Measurements from ENCODE around the gene UNC13A. TPM values are rescaled to one million over a fixed set of nuclear protein-coding genes. Genes with fewer than 3 reads are reported as not detected.

UNC13A gene
- total RNA-seq, 4 donors from 2014 or later: 0.16 TPM; not detected in 3

DNA sequence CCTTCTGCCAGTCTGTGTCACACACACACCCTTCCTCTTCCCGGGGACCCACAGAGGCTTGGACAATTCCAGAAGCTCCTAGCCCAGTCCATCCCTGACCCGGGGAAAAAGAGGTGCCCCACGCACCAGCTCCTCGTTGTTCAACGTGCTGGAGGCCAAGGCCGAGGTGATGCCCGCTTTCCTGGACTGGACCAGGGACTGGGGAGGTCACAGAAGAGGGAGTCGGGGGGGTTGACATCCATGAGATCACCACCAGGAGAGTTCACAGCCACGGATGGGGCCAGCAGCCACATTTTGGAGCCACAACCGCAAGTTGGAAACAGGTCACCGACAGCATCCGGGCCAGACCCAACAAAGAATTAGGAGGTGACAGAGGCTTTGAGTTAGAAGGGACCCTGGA is 39.4 kb downstream of the UNC13A start:
- peaks cover 30% of the 10 kb centered on the region for H3K27me3 ChIP-seq
- H3K27ac ChIP-seq: no peak overlapping the region
- no peak for DNase-seq (ENCODE audit: low spot score in 2 of 2)
- no peaks in the 10 kb centered on the region for H3K36me3 ChIP-seq
- H3K4me3 ChIP-seq: no peak overlapping the region
- no peak for TF ChIP-seq EP300 (IDR thresholded peaks at IDR 0.05)
- 81% methylated on average over 12 of the region's 12 CpGs for WGBS
- no peaks in the 10 kb centered on the region for H3K9me3 ChIP-seq
- H3K4me1 ChIP-seq: no peaks in the 10 kb centered on the region

DNA sequence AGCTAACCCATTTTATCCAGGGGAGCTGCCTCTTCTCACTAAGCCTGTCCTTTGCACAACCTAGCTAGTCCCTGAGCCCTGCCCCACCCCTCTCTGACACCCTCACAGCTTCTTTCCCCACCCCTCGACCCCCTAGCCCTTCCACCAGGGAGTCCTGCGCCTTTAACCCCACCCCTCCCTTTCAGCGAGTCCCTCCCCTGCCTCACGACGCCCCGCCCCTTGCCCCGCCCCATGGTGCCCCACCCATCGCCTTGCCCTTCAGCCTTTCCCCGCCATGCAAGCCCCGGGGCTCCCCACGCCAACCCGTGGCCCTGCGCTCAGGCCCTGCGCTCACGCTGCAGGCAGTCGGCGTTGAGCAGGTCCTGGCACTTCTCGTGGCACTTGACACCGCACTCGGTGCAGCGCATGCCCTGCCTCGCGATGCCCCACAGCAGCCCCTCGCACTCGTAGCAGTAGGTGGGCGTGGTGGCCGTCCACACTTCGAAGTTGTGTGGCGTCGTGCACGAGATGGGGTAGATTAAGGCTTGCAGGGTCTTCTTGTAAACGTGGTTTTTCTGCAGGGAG is 40.0 kb downstream of the UNC13A start:
- TF ChIP-seq EP300 (IDR thresholded peaks at IDR 0.05) (no peak), POLR2AphosphoS5 (IDR thresholded peaks at IDR 0.05) (no peak), POLR2A (IDR thresholded peaks at IDR 0.05) (no peak)
- TF ChIP-seq, protein P1, sequence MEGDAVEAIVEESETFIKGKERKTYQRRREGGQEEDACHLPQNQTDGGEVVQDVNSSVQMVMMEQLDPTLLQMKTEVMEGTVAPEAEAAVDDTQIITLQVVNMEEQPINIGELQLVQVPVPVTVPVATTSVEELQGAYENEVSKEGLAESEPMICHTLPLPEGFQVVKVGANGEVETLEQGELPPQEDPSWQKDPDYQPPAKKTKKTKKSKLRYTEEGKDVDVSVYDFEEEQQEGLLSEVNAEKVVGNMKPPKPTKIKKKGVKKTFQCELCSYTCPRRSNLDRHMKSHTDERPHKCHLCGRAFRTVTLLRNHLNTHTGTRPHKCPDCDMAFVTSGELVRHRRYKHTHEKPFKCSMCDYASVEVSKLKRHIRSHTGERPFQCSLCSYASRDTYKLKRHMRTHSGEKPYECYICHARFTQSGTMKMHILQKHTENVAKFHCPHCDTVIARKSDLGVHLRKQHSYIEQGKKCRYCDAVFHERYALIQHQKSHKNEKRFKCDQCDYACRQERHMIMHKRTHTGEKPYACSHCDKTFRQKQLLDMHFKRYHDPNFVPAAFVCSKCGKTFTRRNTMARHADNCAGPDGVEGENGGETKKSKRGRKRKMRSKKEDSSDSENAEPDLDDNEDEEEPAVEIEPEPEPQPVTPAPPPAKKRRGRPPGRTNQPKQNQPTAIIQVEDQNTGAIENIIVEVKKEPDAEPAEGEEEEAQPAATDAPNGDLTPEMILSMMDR (IDR thresholded peaks at IDR 0.05): no peak
- H3K27ac ChIP-seq: no peak overlapping the region
- H3K27me3 ChIP-seq: peaks cover 31% of the 10 kb centered on the region
- no peak for DNase-seq (ENCODE audit: low spot score in 2 of 2)
- H3K4me1 ChIP-seq: no peaks in the 10 kb centered on the region
- 74% methylated on average over 31 of the region's 32 CpGs for WGBS
- no peaks in the 10 kb centered on the region for H3K36me3 ChIP-seq
- H3K4me3 ChIP-seq: no peak overlapping the region
- H3K9me3 ChIP-seq: no peaks in the 10 kb centered on the region

DNA sequence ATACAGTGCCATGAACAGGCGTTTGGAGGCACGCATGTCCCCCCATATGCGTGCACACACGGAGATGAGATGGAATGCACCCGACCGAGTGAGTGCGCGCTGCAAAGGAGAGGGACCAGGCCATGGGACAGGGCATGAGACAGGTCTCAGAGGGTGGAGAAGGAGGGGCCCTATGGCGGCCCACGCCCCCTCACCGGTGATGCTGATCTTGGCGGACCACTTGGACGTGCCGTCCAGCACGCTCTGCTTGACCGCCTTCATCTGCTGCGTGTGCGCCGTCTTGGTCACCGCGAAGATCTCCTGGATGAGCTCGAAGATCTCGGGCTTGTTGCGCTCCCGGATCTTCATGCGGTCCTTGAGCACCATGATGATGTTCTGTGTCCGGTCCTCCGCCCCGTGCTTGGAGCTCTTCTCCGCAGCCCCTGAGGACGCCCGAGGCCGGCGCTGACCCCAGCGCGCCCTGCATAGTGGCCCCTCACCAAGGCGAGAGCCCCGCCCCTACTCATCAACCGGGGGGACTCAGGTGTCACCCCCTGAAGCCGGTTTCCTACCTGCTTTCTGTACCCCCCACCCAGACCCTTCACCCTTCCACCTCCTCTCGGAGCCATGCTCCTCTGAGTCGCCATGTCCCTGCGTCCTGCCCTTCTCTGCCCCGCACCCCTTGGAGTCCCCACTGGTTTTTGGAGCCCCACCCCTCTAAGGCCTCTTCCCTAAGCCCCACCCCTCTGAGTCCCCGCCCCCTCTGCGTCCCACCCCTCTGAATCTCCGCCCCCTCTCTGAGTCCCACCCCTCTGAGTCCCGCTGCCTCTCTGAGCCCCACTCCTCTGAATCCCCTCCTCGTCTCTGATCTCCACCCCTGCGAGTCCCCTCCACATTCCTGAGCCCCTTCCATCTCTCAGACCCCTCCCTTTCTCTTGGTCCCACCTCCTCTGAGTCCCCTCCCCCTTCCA is 40.8 kb downstream of the UNC13A start:
- WGBS: 85% methylated on average over 44 of the region's 50 CpGs
- peaks cover 31% of the 10 kb centered on the region for H3K27me3 ChIP-seq
- TF ChIP-seq, protein P1 (IDR thresholded peaks at IDR 0.05): no peak
- TF ChIP-seq EP300 (IDR thresholded peaks at IDR 0.05): no peak
- TF ChIP-seq POLR2AphosphoS5 (IDR thresholded peaks at IDR 0.05): no peak
- TF ChIP-seq POLR2A (IDR thresholded peaks at IDR 0.05): no peak

DNA sequence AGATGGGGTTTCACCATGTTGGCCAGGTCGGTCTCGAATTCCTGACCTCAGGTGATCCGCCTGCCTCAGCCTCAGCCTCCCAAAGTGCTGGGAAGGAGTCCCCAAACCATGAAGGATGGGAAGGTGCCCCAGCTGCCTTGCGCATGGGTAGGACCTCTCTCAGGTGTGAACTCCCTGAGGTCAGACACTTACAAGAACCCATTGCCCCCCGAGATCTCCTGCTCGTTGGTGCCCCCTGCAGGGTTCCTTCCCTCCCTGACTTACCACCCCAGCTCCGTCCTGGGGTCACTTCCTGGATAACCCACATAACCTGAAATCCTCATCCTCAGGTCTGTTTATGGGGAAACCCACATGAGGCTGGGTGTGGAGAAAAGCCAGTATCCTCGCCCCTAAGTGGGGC is 41.7 kb downstream of the UNC13A start:
- no peak for TF ChIP-seq EP300 (IDR thresholded peaks at IDR 0.05)
- no peak for TF ChIP-seq POLR2AphosphoS5 (IDR thresholded peaks at IDR 0.05)
- no peak for TF ChIP-seq POLR2A (IDR thresholded peaks at IDR 0.05)
- TF ChIP-seq, protein P1 (IDR thresholded peaks at IDR 0.05): no peak
- WGBS: 78% methylated on average over 8 of the region's 8 CpGs
- H3K27me3 ChIP-seq: peaks cover 31% of the 10 kb centered on the region
- H3K4me3 ChIP-seq: no peak overlapping the region
- no peaks in the 10 kb centered on the region for H3K9me3 ChIP-seq
- H3K36me3 ChIP-seq: no peaks in the 10 kb centered on the region
- H3K4me1 ChIP-seq: no peaks in the 10 kb centered on the region
- no peak overlapping the region for H3K27ac ChIP-seq
- DNase-seq (ENCODE audit: low spot score in 2 of 2): no peak

More for the DNA sequence above, 40.8 kb downstream of the UNC13A start:
- Histone ChIP-seq H3K4me3 (no peak overlapping the region), H3K9me3 (no peaks in the 10 kb centered on the region), H3K36me3 (no peaks in the 10 kb centered on the region), H3K27ac (no peak overlapping the region), H3K4me1 (no peaks in the 10 kb centered on the region)
- DNase-seq (ENCODE audit: low spot score in 2 of 2): no peak

DNA sequence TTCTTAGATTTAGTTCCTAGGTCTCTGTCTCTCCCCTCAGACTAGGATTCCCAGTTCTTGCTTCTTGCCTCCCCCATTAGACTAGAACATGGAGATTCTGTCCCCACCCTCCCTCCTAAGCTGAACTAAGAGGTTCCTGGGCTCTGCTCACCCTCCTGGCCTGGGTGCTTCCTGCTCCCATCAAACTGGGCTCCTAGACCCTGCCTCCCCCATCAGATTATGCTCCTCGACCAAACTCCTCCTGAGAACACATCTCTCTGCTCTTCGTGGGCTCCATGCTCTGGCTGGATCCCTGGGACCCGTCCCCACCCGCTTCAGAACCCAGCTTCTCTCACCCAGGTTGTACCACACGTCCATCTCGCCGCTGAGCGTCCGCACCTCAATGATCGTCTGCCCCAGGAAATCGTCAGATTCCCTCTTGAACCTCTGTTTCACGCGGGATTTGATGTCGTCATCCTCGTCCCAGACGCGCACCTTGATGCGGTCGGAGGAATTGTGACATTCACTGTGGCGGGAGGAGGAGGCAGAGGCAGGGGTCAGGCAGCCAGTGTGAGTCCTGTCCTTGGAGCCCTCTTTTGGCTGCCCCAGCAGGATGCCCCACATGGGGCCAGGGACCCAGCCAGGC is 42.7 kb downstream of the UNC13A start:
- Histone ChIP-seq H3K27ac (no peak overlapping the region), H3K9me3 (no peaks in the 10 kb centered on the region), H3K4me3 (no peak overlapping the region), H3K4me1 (no peaks in the 10 kb centered on the region), H3K27me3 (peaks cover 31% of the 10 kb centered on the region), H3K36me3 (no peaks in the 10 kb centered on the region)
- TF ChIP-seq, protein P1 (IDR thresholded peaks at IDR 0.05): no peak
- TF ChIP-seq POLR2A (IDR thresholded peaks at IDR 0.05) (no peak), EP300 (IDR thresholded peaks at IDR 0.05) (no peak), POLR2AphosphoS5 (IDR thresholded peaks at IDR 0.05) (no peak)
- no peak for DNase-seq (ENCODE audit: low spot score in 2 of 2)
- 91% methylated on average over 20 of the region's 20 CpGs for WGBS

All from suprapubic skin (tissue), 4 donors.